Adipocyte (in vitro differentiated cells): ENCODE results near the gene SETD2.
"Not testable (repeated sequence)": the region's sequence is repeated elsewhere in the genome, so short reads cannot be mapped to it uniquely, and the experiment has no call there.

Experiments used
- DNase-seq: peaks from one replicate; pipeline ENCODE4 v3.0.0-alpha.2; 2015; ENCODE audit warnings: low read depth
- H3K27me3 ChIP-seq: replicated peaks from 2 replicates; pipeline ENCODE4 v1.7.0; 2013; ENCODE audit warnings: mild to moderate bottlenecking, low read length, moderate library complexity; ENCODE audit not compliant: control insufficient read depth, insufficient read depth
- H3K36me3 ChIP-seq: 2 replicates; pipeline ENCODE4 v1.7.0; 2013; ENCODE audit warnings: low read length, mild to moderate bottlenecking, moderate library complexity; ENCODE audit not compliant: control insufficient read depth, insufficient read depth, severe bottlenecking
- H3K4me1 ChIP-seq: 2 replicates; pipeline ENCODE4 v1.7.0; 2013; ENCODE audit warnings: mild to moderate bottlenecking, low read length, moderate library complexity; ENCODE audit not compliant: control insufficient read depth, insufficient read depth
- H3K4me3 ChIP-seq: 2 replicates; pipeline ENCODE4 v1.7.0; 2013; ENCODE audit warnings: mild to moderate bottlenecking, low read length, moderate library complexity
- H3K9ac ChIP-seq: 2 replicates; pipeline ENCODE4 v1.7.0; 2013; ENCODE audit warnings: mild to moderate bottlenecking, low read length, moderate library complexity
- H3K9me3 ChIP-seq: 2 replicates; pipeline ENCODE4 v1.7.0; 2013; ENCODE audit warnings: mild to moderate bottlenecking, low read length, moderate library complexity; ENCODE audit not compliant: control insufficient read depth

Gene SETD2

DNA sequence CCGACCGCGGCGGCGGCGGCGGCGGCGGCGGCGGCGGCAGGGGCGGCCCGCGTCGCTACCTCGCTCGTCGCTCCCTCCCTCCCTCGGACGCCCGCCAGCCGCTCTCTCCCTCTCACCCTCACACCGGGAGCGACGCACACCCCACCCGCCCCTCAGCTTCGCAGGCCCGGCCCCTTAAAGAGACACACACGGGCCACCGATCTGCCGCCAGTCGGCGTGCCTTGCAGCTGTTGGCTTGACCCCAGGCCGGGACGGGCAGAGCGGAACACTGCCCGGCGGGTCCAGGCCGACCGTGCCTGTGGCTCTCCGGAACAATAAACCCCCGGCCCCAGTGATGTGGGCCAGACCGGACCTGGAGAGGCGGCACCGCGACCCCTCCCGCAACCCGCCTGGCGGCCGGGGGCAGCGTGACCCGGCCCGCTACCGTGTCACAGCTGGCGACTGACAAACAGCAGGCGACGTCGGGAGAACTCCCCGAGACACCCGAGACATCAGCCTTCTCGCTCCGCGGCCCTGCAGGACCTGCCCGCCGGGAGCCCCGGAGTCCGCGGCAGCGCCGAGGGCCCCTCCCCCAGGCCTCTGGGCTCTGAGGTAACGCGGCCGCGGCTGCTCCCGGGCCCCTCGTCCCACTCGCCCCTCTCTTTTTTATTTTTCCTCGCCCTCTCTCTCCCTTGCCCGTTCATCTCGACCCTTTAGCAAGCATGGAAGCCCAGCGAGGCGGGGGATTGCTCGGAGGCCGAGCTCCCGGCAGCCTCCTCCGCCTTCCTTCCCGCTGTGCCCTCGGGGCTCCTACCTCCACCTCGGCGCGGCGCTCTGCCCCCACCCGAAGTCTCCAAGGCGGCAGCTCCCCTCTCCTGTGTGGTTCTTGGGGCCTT is at the start of gene SETD2:
Gene SETD2, minus strand, starts transcription at position 107 of the 875 bp plus-strand sequence. CDS start 189 bp downstream, outside the sequence.
- Histone ChIP-seq H3K27me3 (no peaks in the 10 kb centered on the region), H3K9me3 (no peaks in the 10 kb centered on the region), H3K4me1 (peaks cover 28% of the 10 kb centered on the region), H3K36me3 (no peaks in the 10 kb centered on the region), H3K9ac (peak within 1 kb of the TSS; percentile 97), H3K4me3 (peak within 1 kb of the TSS; percentile 96)
- DNase-seq: peak; percentile 97

- no peak for DNase-seq
- Histone ChIP-seq H3K27me3 (no peaks in the 10 kb centered on the region), H3K9me3 (no peaks in the 10 kb centered on the region), H3K9ac (no peak overlapping the region), H3K4me1 (no peaks in the 10 kb centered on the region), H3K36me3 (no peaks in the 10 kb centered on the region), H3K4me3 (no peak overlapping the region)
Observed at GRCh38 chr3:47210863-47211405, 47.0 kb upstream of the SETD2 start.

DNA sequence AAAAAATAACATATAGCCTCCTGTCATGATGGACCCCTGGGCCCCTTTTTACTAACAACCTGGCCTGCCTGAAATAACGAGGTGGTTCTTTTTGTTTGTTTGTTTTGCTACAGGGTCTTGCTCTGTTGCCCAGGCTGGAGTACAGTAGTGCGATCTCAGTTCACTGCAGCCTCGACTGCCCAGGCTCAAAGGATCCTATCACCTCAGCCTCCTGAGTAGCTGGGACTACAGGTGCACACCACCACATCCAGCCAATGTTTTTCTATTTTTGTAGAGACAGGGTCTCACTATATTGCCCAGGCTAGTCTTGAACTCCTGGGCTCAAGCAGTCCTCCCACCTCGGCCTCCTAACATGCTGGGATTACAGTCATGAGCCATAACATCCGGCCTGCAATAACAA is 42.1 kb upstream of the SETD2 start:
- H3K4me3 ChIP-seq, H3K4me1 ChIP-seq, H3K9ac ChIP-seq, H3K36me3 ChIP-seq, H3K27me3 ChIP-seq, DNase-seq, H3K9me3 ChIP-seq: not testable (repeated sequence)

- Histone ChIP-seq H3K36me3 (no peaks in the 10 kb centered on the region), H3K9me3 (no peaks in the 10 kb centered on the region), H3K27me3 (no peaks in the 10 kb centered on the region), H3K4me1 (no peaks in the 10 kb centered on the region), H3K4me3 (no peak overlapping the region), H3K9ac (no peak overlapping the region)
- no peak for DNase-seq
Observed at GRCh38 chr3:47204875-47205274, 41.0 kb upstream of the SETD2 start.

- no peaks in the 10 kb centered on the region for H3K9me3 ChIP-seq
- no peaks in the 10 kb centered on the region for H3K36me3 ChIP-seq
- DNase-seq: no peak
- no peak overlapping the region for H3K4me3 ChIP-seq
- H3K9ac ChIP-seq: no peak overlapping the region
- no peaks in the 10 kb centered on the region for H3K27me3 ChIP-seq
- no peaks in the 10 kb centered on the region for H3K4me1 ChIP-seq
Observed at GRCh38 chr3:47202542-47202941, 38.6 kb upstream of the SETD2 start.

DNA sequence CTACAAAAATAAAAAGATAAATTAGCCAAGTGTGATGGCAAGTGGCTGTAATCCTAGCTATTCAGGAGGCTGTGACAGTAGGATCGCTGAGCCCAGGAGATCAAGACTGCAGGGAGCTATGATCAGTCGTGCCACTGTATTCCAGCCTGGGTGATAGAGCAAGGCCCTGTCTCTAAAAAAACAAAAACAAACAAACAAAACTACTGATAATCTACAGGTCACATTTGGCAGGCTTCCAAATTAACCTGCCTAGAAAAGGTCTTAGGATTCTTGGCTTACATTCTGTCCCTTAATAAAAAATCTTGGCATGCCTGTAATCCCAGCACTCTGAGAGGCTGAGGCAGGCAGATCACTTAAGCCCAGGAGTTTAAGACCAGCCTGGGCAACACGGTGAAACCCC is 33.4 kb upstream of the SETD2 start:
- H3K9me3 ChIP-seq: no peaks in the 10 kb centered on the region
- H3K27me3 ChIP-seq: no peaks in the 10 kb centered on the region

DNA sequence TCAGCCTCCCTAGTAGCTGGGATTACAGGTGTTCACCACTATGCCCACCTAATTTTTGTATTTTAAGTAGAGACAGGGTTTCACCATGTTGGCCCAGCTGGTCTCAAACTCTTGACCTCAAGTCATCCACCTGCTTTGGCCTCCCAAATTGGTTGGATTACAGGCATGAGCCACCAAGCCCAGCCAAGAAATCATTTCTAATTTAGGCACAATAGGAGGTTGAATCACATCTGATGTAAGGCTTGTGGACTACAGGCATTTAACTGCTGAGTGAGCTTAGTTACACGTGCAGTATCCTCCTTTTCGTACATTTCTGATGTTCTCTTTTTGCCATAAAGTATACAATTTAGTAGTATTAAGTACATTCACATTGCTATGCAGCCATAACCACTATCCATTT is 31.1 kb upstream of the SETD2 start:
- Histone ChIP-seq H3K4me1 (no peaks in the 10 kb centered on the region), H3K36me3 (no peaks in the 10 kb centered on the region), H3K9me3 (no peaks in the 10 kb centered on the region), H3K4me3 (no peak overlapping the region), H3K27me3 (no peaks in the 10 kb centered on the region), H3K9ac (no peak overlapping the region)
- no peak for DNase-seq

More for the DNA sequence above, 33.4 kb upstream of the SETD2 start:
- Histone ChIP-seq H3K4me3 (no peak overlapping the region), H3K9ac (no peak overlapping the region), H3K36me3 (no peaks in the 10 kb centered on the region), H3K4me1 (no peaks in the 10 kb centered on the region)
- no peak for DNase-seq

DNA sequence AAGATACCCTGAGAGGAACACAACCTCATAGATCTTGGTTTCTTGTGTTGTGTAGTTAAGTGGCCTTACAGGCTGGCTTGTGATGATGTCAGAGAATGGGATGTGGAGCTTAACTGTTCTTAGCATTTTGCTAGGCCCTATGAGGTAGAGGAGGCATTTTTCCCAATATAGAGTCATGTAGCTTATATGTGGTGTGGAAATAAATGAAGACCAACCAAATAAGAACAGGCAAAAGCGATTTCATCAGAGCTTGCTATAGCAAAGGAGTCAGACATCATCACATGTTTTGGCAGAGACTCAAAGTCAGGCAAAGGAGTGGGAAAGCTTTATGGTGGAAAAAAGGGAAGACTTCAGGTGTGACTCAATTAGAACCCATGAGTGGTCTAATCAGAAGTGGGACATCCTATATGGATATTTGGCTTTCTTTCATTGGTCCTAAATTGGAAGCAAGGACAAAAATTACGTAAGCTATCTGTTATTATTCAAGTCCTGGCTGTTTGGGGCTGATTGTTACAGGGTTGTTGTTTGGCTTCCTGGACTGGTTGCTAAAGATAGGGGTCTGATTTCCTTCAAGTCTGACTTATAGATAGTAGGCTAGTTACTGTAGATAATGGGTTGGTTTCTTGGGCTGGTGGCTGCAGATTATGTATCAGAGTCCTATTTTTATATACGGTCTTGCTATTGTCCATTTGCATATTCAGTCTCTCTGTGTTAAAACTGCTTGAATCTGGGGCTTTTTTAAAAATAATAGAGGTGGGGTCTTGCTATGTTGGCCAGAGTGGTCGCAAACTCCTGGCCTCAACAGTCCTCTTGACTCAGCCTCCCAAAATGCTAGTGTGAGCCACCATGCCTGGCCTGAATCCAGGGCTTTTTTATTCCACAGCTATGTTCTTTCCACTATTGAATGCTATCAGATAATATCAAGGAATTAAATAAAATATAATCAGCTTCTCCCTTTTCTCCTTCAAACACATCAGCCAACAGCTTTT is 30.3 kb upstream of the SETD2 start:
- no peaks in the 10 kb centered on the region for H3K9me3 ChIP-seq
- H3K4me1 ChIP-seq: no peaks in the 10 kb centered on the region
- H3K4me3 ChIP-seq: no peak overlapping the region
- H3K27me3 ChIP-seq: no peaks in the 10 kb centered on the region
- H3K9ac ChIP-seq: no peak overlapping the region
- DNase-seq: peak; percentile 36
- H3K36me3 ChIP-seq: no peaks in the 10 kb centered on the region

- Histone ChIP-seq H3K4me3 (no peak overlapping the region), H3K9me3 (no peaks in the 10 kb centered on the region), H3K4me1 (no peaks in the 10 kb centered on the region), H3K36me3 (peaks cover 5% of the 10 kb centered on the region), H3K27me3 (no peaks in the 10 kb centered on the region), H3K9ac (no peak overlapping the region)
- no peak for DNase-seq
Observed at GRCh38 chr3:47186285-47186684, 22.4 kb upstream of the SETD2 start.

DNA sequence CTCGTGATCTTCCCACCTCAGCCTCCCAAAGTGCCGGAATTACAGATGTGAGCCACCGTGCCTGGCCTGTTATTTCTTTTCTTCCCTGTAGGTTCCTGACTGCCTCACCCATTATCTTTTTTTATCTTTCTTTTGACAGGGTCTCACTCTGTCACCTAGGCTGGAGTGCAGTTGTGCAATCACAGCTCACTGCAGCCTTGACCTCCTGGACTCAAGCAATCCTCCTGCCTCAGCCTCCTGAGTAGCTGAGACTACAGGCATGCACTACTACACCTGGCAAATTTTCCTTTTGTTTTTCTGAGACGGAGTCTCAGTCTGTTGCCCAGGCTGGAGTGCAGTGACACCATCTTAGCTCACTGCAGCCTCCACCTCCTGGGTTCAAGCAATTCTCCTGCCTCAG is 17.8 kb upstream of the SETD2 start:
- DNase-seq, H3K4me1 ChIP-seq, H3K27me3 ChIP-seq, H3K4me3 ChIP-seq, H3K9ac ChIP-seq, H3K9me3 ChIP-seq: not testable (repeated sequence)
- peaks cover 13% of the 10 kb centered on the region for H3K36me3 ChIP-seq

- not testable (repeated sequence) for H3K9me3 ChIP-seq, H3K4me1 ChIP-seq, H3K27me3 ChIP-seq, DNase-seq, H3K9ac ChIP-seq, H3K4me3 ChIP-seq
- peaks cover 13% of the 10 kb centered on the region for H3K36me3 ChIP-seq
Observed at GRCh38 chr3:47180011-47180410, 16.1 kb upstream of the SETD2 start.
